IgD-negative memory B cell (primary cell): ENCODE data around the gene TNFRSF11A. TPM values are rescaled to one million over a fixed set of nuclear protein-coding genes. Genes with fewer than 3 reads are reported as not detected.

ENCODE experiments used
- H3K27ac Mint-ChIP-seq, 3 donors: one replicate each; pipeline ENCODE4 v1.8.0; 2020 to 2022; ENCODE audit warnings: mild to moderate bottlenecking in 3 of 3, mixed read lengths in 3 of 3, moderate library complexity in 1 of 3
- H3K27me3 Mint-ChIP-seq: one replicate; pipeline ENCODE4 v1.8.0; 2021; ENCODE audit warnings: mixed read lengths
- H3K36me3 Mint-ChIP-seq: one replicate; pipeline ENCODE4 v1.8.0; 2020; ENCODE audit warnings: mild to moderate bottlenecking, mixed read lengths
- H3K4me1 Mint-ChIP-seq, 3 donors: one replicate each; pipeline ENCODE4 v1.8.0; 2020 to 2022; ENCODE audit warnings: mixed read lengths in 3 of 3, mild to moderate bottlenecking in 1 of 3
- H3K4me3 Mint-ChIP-seq, 4 donors: one replicate each; pipeline ENCODE4 v1.8.0; 2020 to 2022; ENCODE audit warnings: mild to moderate bottlenecking in 4 of 4, mixed read lengths in 4 of 4, moderate library complexity in 3 of 4
- H3K9me3 Mint-ChIP-seq, 3 donors: one replicate each; pipeline ENCODE4 v1.8.0; 2020 to 2021; ENCODE audit warnings: mixed read lengths in 3 of 3, mild to moderate bottlenecking in 1 of 3
- polyA plus RNA-seq: library from polyadenylated mRNA; unstranded; fragments of 300-500 nt; fragmentation: Illumina TruSeq; gene quantifications from one replicate; pipeline ENCODE4 v1.2.3, GENCODE V29; 2021

TNFRSF11A gene
- polyA plus RNA-seq, 1 donor from 2014 or later = not detected

DNA sequence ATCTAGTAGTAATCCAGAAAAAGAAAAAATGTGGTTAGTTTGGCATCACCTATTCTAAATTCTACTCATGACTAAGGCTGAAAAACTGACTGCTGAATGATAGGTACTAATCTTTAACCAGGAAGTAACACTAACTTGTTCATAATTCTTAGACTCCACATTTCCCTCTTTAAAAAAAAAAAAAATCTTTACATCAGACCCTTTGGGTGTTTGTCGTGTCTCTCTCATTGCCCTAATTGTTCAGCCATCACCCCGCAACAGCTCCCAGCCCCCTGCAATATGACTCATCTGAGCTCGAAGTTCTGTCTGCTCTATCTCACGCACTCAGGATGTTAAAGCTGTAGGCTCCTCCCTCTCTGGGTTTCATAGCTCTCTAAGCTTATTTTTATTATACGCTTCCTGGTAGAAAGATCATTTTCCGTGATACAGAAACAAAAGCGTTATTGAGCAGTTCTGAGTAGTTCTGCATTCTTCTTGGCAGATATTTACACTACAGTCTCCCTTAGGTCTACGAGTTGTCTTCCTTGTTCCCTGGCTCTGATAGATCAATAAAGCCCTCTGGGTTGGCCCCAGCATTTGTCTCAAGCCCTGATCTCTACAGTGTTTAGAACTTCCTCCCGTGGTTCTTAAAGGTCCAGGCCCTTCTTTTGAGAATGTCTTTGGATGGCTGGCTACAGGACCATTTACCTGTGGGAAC is 95.6 kb downstream of the TNFRSF11A start:
- Mint-ChIP-seq H3K27me3 (peaks cover 3% of the 10 kb centered on the region), H3K9me3 (peaks cover 0 to 2% (median 0%) of the 10 kb centered on the region in 3 donors), H3K4me3 (peak overlapping the region; percentile 36 to 89 (median 78)), H3K4me1 (peaks cover 10 to 13% (median 11%) of the 10 kb centered on the region in 3 donors), H3K27ac (peak overlapping the region in 2 of 3 donors; percentile 86 to 87), H3K36me3 (no peaks in the 10 kb centered on the region)

DNA sequence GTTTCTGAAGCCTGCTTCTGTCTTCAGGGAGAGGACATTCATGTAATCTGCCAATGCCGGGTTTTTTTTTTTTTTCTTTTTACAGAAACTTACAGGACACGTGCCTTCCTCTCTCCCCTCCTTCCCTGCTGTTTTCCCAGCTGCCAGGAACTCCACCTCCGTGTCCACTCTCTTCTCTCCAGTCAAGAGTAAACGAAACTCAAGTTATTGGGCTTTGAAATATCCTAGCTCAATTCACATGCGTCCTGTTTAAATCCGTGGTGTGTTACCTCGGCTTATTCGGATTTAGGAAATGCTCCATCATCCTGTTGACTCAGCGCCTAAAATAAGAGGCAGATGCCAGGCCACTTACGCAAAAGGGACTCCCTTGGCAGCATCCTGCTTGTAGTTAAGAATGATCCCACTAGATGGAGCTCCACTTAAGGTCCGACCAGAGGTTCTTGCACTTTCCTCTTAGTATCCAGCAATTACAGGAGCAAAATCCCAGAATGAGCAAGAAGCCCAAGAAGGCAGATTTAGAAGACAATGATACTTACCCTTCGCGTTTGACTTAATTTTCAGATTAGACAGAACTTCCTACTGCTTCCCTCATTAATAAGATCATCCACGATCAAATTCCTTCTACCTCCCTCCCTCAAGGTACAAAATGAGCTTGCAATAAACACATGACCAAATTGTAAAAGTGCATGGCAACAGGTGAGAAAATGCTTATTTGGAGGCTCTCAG is 100.5 kb downstream of the TNFRSF11A start:
- Mint-ChIP-seq H3K4me1 (peaks cover 7 to 10% (median 8%) of the 10 kb centered on the region in 3 donors), H3K4me3 (peak overlapping the region in 1 of 4 donors; percentile 13), H3K36me3 (no peaks in the 10 kb centered on the region), H3K27ac (peak overlapping the region in 1 of 3 donors; percentile 9), H3K9me3 (peaks cover 3 to 7% (median 4%) of the 10 kb centered on the region in 3 donors), H3K27me3 (peaks cover 4% of the 10 kb centered on the region)

DNA sequence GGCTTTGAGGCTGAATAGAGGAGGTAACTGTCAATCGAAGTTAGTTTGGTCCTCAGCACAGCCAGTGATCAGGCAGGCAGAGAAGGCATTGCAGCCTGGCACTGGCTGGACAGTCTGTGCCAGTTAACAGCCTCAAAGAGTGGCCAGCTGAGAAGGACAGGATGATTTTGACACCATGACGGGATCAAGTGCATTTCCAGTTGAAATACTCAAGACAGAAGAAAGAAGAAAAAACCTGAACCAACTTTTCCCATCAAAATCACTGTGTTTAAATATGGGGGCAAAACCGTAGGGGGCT is 101.0 kb downstream of the TNFRSF11A start:
- peaks cover 4 to 6% (median 6%) of the 10 kb centered on the region in 3 donors for H3K4me1 Mint-ChIP-seq

DNA sequence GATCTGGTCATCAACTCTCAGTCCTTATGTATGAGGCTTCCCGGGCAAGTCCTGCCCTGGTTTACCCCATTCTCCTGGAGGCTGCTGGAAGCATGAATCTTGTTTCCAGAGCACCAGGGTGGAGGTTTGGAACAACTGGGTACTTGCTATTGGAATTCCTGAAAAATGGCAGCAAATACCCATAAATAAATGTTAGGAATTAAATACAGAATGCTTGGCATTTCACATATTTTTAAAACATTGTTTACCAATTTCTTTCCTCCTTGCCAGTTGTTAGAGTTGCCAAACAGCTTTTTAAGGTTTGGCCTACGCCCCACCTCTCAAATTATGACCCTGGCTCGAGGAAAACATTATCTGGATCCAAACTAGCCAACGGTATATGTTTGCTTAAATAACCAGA is 107.1 kb downstream of the TNFRSF11A start:
- peaks cover 2 to 7% (median 3%) of the 10 kb centered on the region in 3 donors for H3K9me3 Mint-ChIP-seq
- H3K27me3 Mint-ChIP-seq = no peaks in the 10 kb centered on the region
- H3K27ac Mint-ChIP-seq = no peak overlapping the region
- H3K36me3 Mint-ChIP-seq = no peaks in the 10 kb centered on the region
- no peaks in the 10 kb centered on the region for H3K4me1 Mint-ChIP-seq
- no peak overlapping the region for H3K4me3 Mint-ChIP-seq

More for the DNA sequence above, 101.0 kb downstream of the TNFRSF11A start:
- Mint-ChIP-seq H3K36me3 (no peaks in the 10 kb centered on the region), H3K4me3 (no peak overlapping the region), H3K27me3 (peaks cover 4% of the 10 kb centered on the region), H3K9me3 (peaks cover 3 to 7% (median 4%) of the 10 kb centered on the region in 3 donors), H3K27ac (no peak overlapping the region)

GRCh38 chr18:62434798-62435197 is 109.7 kb downstream of the TNFRSF11A start:
- Mint-ChIP-seq H3K36me3 (no peaks in the 10 kb centered on the region), H3K4me1 (no peaks in the 10 kb centered on the region), H3K9me3 (peaks cover 0 to under 1% (median 0%) of the 10 kb centered on the region in 3 donors), H3K27ac (no peak overlapping the region), H3K27me3 (no peaks in the 10 kb centered on the region), H3K4me3 (no peak overlapping the region)

DNA sequence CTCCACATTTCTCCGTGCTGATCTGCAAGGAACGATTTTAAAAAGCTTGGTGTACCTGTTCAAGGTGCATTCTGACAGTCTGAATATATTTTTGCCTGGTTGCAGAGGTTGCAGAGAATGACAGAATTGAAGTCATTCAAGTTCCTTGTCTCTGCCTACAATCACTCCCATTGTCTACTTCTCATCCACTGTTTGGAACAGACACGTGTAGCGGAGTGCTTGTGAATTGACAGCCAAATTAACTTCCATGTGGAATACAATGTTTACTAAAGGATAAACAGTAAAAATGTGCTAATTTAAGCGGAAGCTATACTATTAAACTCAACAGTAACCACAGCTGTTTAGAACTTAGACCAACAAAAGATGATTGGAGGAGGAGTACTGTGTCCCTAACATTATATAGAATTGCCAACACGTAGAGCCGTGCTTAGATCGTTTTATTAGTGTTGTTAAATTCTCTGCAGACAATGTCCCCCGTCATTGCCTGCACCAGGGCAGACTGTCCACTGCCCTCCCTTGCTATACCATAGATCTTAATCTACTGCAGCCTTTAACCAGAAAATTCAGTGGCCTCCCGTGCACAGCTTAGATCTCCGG is 110.4 kb downstream of the TNFRSF11A start:
- Mint-ChIP-seq H3K9me3 (no peaks in the 10 kb centered on the region), H3K4me1 (no peaks in the 10 kb centered on the region), H3K27me3 (no peaks in the 10 kb centered on the region), H3K36me3 (no peaks in the 10 kb centered on the region), H3K4me3 (no peak overlapping the region), H3K27ac (no peak overlapping the region)

DNA sequence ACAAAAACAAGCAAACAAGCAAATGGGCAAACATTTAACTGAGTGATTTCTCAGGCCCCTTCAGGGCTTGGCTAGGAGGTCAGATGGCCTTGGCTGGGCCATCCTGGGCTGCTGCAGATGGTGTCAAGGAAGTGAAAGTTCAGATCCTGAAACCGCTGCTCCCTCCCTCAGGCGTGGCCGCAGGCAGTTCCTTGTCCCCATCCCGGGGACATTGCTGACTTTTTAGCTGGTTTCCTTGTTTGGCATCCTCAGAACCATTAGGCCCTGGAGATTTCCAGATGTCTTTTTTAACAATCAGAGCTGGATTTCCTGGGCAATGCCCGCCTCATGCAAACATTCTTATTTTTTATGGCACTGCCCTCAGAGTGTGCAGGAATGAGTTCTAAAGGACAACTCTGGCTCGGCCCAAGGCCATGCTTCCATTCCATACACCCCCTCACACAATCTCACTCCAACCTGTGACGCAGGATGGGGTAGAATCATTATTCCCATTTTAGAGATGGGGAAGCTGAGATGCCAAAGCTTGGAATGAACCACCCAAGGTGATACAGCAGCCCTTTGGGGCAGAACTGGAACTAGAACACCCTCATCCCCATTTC is 111.6 kb downstream of the TNFRSF11A start:
- H3K27me3 Mint-ChIP-seq = peaks cover 1% of the 10 kb centered on the region
- H3K4me3 Mint-ChIP-seq = no peak overlapping the region
- no peak overlapping the region for H3K27ac Mint-ChIP-seq
- no peaks in the 10 kb centered on the region for H3K9me3 Mint-ChIP-seq
- no peaks in the 10 kb centered on the region for H3K4me1 Mint-ChIP-seq
- H3K36me3 Mint-ChIP-seq = no peaks in the 10 kb centered on the region

GRCh38 chr18:62437235-62438017 is 112.3 kb downstream of the TNFRSF11A start:
- Mint-ChIP-seq H3K4me3 (no peak overlapping the region), H3K4me1 (no peaks in the 10 kb centered on the region), H3K27ac (no peak overlapping the region), H3K27me3 (peaks cover 2% of the 10 kb centered on the region), H3K9me3 (peaks cover 0 to 2% (median 0%) of the 10 kb centered on the region in 3 donors), H3K36me3 (no peaks in the 10 kb centered on the region)

DNA sequence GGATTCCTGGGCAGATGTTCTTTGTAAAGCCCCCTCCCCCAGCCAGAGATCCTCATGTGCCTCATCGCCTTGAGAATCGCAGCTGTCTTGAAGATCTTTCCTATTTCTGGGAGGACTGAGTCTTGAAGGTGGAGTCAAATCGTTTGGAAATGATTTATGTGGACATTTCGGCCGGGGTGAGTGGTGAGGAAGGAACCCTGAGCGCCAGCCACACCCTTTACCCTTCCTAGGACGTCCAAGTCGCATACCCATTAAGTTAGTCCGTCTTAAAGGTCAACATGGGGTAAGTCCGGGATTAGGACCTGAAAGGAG is 112.9 kb downstream of the TNFRSF11A start:
- H3K27ac Mint-ChIP-seq = no peak overlapping the region
- H3K4me3 Mint-ChIP-seq = no peak overlapping the region
- H3K9me3 Mint-ChIP-seq = peaks cover 0 to 2% (median 0%) of the 10 kb centered on the region in 3 donors
- H3K27me3 Mint-ChIP-seq = peaks cover 3% of the 10 kb centered on the region
- H3K4me1 Mint-ChIP-seq = no peaks in the 10 kb centered on the region
- H3K36me3 Mint-ChIP-seq = no peaks in the 10 kb centered on the region

DNA sequence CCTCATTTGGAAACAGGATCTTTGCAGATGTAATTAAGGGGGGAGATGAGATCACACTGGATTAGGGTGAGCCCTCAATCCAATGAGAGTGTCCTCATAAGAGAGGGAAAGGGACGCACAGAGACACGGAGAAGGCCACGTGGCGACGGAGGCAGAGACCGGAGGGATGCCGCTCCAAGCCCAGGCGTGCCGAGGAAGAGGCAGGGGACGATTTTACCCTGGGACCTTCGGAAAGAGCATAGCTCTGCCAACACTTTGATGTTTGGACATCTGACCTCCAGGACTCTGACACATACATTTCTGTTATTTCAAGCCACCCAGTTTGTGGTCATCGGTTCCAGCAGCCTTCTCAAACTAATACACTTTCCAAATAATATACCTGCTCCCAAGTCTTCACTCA is 113.3 kb downstream of the TNFRSF11A start:
- no peaks in the 10 kb centered on the region for H3K4me1 Mint-ChIP-seq
- no peak overlapping the region for H3K27ac Mint-ChIP-seq
- peaks cover 0 to 2% (median 0%) of the 10 kb centered on the region in 3 donors for H3K9me3 Mint-ChIP-seq
- H3K27me3 Mint-ChIP-seq = peaks cover 3% of the 10 kb centered on the region
- H3K4me3 Mint-ChIP-seq = no peak overlapping the region
- H3K36me3 Mint-ChIP-seq = no peaks in the 10 kb centered on the region

DNA sequence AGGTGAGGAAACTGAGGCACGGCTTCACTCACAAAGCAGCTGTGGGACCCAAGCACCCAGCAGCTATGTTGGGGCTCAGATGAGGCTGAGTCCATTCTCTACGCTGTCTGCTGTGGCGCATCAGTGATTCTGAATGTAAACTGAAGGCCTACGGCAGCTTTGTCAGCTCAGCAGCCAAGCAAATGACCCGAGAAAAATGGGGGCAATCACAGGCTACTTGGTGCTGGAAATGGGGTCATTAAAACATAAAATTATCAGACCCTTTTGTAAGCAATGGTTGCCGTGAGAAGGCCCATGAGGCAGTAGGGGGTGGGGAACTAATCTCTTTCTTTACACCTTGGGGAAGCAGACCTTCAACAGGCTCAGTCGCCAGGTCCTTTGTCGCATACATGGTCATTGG is 113.8 kb downstream of the TNFRSF11A start:
- peaks cover 0 to 2% (median 0%) of the 10 kb centered on the region in 3 donors for H3K9me3 Mint-ChIP-seq

More for the DNA sequence above, 113.8 kb downstream of the TNFRSF11A start:
- Mint-ChIP-seq H3K36me3 (no peaks in the 10 kb centered on the region), H3K4me1 (no peaks in the 10 kb centered on the region), H3K27me3 (peaks cover 3% of the 10 kb centered on the region), H3K4me3 (no peak overlapping the region), H3K27ac (no peak overlapping the region)

Other genes with a start within 250 kb of the TNFRSF11A start
- gene PIGN, start 138.3 kb upstream of the TNFRSF11A start, polyA plus RNA-seq = 14.7 TPM
- gene RELCH, start 138.1 kb upstream of the TNFRSF11A start, polyA plus RNA-seq = 5.5 TPM
- gene ZCCHC2, start 197.7 kb downstream of the TNFRSF11A start, polyA plus RNA-seq = 2.9 TPM